MM.1S (cell line): ENCODE results near the gene MTREX.

Experiments used
- CTCF ChIP-seq: fragments of 300-600 bp; sonication (generic); IDR thresholded peaks from 2 replicates; pipeline ENCODE4 v1.5.1; 2016; ENCODE audit warnings: antibody characterized with exemption, low read length, mixed read lengths
- EZH2 ChIP-seq: fragments of 300-600 bp; sonication (generic); optimal IDR thresholded peaks from 2 replicates; pipeline ENCODE3; 2017; ENCODE audit warnings: low read depth, mild to moderate bottlenecking, antibody characterized with exemption, low read length, mixed read lengths
- EZH2phosphoT487 ChIP-seq: fragments of 300-600 bp; sonication (generic); IDR thresholded peaks from 2 replicates; pipeline ENCODE4 v1.6.1; 2018; ENCODE audit warnings: antibody characterized with exemption, low read length

GRCh38 chr5:55415071-55415470 lies 107.3 kb downstream of the MTREX start:
- TF ChIP-seq CTCF = no peak
- no peak for TF ChIP-seq EZH2phosphoT487
- TF ChIP-seq EZH2 = no peak
